Fibroblast of mammary gland (primary cell): Measurements from ENCODE around the gene TCTA.

Experiments used
- DNase-seq: peaks from one replicate; pipeline ENCODE4 v3.0.0-alpha.2; 2010; ENCODE audit warnings: low read depth
- H3K4me3 ChIP-seq: 2 replicates; pipeline ENCODE4 v1.5.1; 2011; ENCODE audit warnings: low read depth, mild to moderate bottlenecking, low read length, moderate library complexity; ENCODE audit not compliant: control insufficient read depth
- CTCF ChIP-seq: conservative IDR thresholded peaks from 2 replicates; pipeline ENCODE4 v1.5.1; 2011; ENCODE audit warnings: low read depth, low read length, inconsistent platforms; ENCODE audit not compliant: control insufficient read depth, insufficient read depth

The TCTA gene

GRCh38 chr3:49410846-49411534 lies 1.2 kb upstream of the TCTA start:
- no peak for DNase-seq
- peak overlapping the region; percentile 96 for H3K4me3 ChIP-seq
- TF ChIP-seq CTCF, result no peak

- no peak for TF ChIP-seq CTCF
- no peak for DNase-seq
- peak overlapping the region; percentile 96 for H3K4me3 ChIP-seq
Observed at GRCh38 chr3:49411535-49411967, 672 bp upstream of the TCTA start.

GRCh38 chr3:49412632-49413337 lies 562 bp downstream of the TCTA start:
- DNase-seq, result no peak
- H3K4me3 ChIP-seq, result peak overlapping the region; percentile 91
- no peak for TF ChIP-seq CTCF

- DNase-seq, result no peak
- no peak for TF ChIP-seq CTCF
- H3K4me3 ChIP-seq, result peak overlapping the region; percentile 91
Observed at GRCh38 chr3:49413338-49413734, 1.1 kb downstream of the TCTA start.

- DNase-seq, result no peak
- TF ChIP-seq CTCF, result no peak
- no peak overlapping the region for H3K4me3 ChIP-seq
Observed at GRCh38 chr3:49414753-49415152, 2.5 kb downstream of the TCTA start.

GRCh38 chr3:49415931-49416601 lies 3.8 kb downstream of the TCTA start:
- TF ChIP-seq CTCF, result no peak
- no peak for DNase-seq
- no peak overlapping the region for H3K4me3 ChIP-seq
